Left renal pelvis (tissue), 4 donors: ENCODE data around the gene UBAC2. TPM values are rescaled to one million over a fixed set of nuclear protein-coding genes. Genes with fewer than 3 reads are reported as not detected.

Experiments used
- DNase-seq, 4 donors: peaks; one replicate each; pipeline ENCODE4 v3.0.0-alpha.2; 2013; ENCODE audit warnings: low read depth in 4 of 4, low spot score in 3 of 4
- polyA plus RNA-seq, 4 donors: library from polyadenylated mRNA; unstranded; fragments of 120-200 nt; gene quantifications; one replicate each; pipeline ENCODE4 v1.2.1, GENCODE V29; 2013; ENCODE audit not compliant: insufficient read length in 4 of 4

UBAC2 gene
- polyA plus RNA-seq, 4 donors: 74.5 to 107 (median 94.7) TPM

- no peak for DNase-seq
Observed at GRCh38 chr13:99329477-99329876, 128.8 kb downstream of the UBAC2 start.

- no peak for DNase-seq
Observed at GRCh38 chr13:99330942-99331341, 130.3 kb downstream of the UBAC2 start.

DNA sequence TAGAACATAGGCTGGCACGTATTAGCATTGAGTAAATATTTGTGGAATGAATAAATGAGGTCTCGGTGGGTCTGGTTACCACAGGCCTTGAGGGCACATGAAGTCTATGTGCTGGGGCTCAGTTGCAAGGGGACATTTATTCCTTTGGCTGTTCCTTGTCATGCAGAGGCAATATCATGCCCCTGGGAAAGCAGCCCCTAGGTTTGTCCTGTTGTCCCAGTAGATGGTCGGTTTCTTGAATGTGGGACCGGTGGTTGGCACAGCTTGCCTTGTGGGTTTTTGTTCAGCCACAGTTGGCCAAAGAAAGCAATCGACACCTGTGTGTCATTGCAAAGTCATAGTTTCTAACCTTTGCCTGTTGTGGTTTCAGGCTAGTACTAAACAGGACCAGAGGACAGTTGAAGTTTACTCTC lies 131.2 kb downstream of the UBAC2 start:
- no peak for DNase-seq

DNA sequence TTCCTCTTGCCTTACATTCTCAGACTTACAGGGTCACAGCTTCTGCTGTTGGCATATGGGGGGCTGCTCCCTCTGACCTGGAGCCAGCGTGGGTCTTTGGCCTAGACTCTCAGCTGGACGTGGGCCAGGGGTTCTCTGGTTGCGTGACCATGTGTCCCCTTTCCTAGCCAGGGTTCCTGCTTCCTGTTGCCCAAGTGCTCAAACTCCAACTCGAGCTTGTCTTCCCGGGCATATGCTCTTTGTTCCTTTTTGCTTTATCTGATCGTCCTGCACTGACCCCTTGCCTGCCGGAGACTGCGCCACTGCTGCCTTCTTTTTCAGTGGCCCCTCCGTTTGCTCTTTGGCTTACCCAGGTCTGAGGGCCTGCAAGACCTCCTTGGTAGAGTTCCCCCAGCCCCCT lies 131.8 kb downstream of the UBAC2 start:
- no peak for DNase-seq

- DNase-seq: no peak
Observed at GRCh38 chr13:99334221-99334620, 133.6 kb downstream of the UBAC2 start.

DNA sequence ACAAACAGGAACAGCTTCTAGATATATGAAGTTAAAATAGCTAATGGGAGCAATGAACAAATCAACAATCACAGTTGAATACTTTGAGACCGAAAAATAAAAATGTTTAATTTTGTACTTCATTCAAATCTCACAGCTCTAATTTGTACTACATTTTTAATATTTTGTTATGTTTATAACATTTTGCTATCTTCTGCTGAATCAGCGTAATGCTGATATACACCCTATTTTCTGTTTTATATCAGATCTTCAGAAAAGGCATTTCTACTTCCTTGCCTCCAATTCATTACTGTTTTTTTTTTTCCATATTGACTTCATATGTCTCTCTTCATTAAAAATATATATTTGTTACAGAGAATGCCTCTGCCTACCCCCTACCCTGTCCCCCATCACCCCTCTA lies 134.4 kb downstream of the UBAC2 start:
- DNase-seq: no peak

GRCh38 chr13:99335603-99336002 lies 134.9 kb downstream of the UBAC2 start:
- DNase-seq: no peak

DNA sequence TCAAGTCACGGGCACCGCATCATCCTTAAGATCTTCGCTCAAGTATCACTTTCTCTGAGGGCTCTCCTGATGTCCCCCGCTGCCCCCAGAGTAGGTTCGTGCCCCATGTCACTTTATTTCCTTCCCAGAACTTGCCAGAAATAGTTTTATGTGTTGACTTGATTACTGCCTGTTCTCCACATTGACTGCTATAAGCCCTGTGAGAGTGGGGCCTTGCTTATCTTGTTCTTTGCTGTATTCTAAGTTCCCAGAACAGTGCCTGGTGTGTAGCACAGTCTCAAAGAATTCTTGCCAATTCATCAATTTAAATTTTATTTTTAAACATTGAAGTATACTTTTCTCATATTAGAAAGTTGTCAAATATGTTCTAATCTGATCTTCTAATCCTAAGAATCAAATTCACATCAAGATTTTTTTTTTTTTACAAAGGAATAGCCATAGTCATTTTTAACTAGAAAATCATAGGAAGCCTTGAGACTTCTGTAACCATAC lies 138.6 kb downstream of the UBAC2 start:
- DNase-seq: no peak

DNA sequence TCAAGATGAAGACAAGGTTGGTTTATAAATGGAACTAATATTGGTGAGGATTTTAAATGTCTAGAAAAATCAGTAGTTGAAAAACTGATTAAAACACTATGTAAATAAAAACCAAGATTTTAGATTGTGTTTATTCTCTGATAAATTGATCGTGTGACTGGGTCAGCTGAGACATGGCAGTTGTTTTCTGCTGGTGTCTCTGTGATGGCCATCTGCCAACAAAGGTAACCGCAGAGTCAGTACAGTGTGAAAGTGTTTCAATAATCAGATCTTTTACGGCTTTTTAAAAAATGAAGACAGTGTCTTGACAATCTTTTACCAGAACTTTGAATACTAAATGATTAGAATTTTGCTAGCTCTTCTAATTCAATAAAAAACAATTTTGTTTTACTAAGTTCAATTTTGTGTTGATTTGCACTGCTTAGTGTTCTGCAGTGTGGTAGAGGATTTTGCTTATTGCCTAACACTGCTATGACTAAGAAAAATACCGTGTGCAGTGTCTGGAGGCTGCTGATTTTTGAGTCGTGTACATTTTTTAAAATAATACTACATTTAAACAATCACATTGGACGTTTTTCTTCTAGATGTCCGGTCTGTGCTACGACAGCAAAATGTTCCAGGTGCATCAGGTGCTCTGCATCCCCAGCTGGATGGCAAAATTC lies 139.2 kb downstream of the UBAC2 start:
- DNase-seq: no peak

DNA sequence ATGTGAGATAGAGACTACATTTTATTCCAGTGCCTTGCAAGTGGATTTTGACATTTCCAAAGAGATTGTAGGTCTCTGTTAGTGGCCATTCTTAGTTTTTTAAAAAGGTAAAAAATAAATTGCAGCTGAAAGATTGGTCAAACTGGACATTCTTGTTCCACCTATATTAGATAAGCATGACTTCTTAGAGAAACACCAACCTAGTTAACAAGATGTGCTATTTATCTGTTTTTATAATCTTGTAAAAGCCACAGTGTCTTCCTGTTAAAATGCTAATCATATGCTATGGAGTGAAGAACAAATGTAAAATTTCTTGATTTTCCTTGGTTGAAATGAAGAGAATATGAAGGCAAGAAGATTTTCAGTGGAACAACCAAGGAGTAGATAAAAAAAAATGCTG lies 140.0 kb downstream of the UBAC2 start:
- DNase-seq: no peak

- no peak for DNase-seq
Observed at GRCh38 chr13:99341969-99342722, 141.5 kb downstream of the UBAC2 start.

DNA sequence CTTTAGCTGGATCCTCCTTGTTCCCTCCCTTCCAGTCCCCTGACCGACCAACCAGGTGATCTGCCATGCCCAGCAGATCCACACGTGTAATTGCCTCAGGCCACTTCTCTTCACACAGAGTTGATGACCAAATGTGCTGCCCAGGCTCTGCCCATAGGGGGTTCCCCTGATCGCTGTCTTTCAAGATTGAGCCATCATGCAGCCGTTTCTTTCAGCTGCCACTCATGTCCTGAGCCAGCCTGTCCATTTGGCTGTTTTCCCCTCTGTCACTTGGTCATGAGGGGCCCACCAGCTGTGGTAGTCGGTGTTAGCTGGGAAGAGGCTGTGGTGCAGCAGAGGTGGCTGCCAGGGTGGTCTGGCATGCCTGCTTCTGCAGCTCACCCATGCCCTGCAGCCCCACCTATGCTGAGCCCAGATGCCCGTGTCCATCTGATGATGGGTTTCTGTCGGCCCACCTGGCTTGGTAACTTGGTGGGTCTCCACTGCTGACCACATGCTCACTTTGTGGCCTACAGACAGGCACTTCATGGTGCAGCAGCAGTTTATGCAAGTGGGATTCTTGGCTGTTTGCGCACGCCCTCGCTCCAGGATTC lies 142.2 kb downstream of the UBAC2 start:
- DNase-seq: no peak

- DNase-seq: no peak
Observed at GRCh38 chr13:99344610-99345208, 144.1 kb downstream of the UBAC2 start.

- DNase-seq: no peak
Observed at GRCh38 chr13:99345345-99345744, 144.7 kb downstream of the UBAC2 start.

DNA sequence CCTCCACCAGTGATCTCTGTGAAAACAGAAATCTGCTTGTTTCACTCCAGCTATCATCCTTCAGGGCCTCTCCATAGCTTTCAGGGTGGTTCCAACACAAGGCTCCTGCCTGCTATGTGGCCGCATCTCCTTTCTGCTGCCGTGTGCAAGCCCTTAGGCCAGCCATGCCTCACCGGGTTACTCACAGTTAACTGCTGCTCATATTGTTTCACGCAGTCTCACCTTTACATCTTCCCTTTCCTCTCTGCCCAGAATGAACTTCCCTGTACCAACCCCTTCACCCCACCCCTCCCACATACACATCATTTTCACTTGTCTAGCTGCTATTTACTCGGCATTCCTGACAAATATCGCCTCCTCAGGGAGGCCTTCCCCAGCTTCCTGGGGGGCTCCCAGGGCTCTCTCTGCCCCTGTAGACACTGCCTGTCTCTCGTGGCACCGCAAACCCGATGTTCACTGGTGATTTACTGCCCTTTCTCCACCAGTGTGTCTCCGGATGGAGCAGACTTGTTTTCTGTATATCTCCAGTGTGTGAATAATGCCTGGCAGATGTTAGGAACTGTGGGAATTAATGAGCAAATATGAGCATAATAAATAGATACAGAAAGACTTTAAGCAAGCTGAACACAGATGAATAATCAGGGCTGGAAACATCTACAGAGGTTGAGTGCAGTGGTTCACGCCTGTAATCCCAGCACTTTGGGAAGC lies 145.8 kb downstream of the UBAC2 start:
- no peak for DNase-seq

GRCh38 chr13:99347335-99347878 lies 146.8 kb downstream of the UBAC2 start:
- DNase-seq: no peak

DNA sequence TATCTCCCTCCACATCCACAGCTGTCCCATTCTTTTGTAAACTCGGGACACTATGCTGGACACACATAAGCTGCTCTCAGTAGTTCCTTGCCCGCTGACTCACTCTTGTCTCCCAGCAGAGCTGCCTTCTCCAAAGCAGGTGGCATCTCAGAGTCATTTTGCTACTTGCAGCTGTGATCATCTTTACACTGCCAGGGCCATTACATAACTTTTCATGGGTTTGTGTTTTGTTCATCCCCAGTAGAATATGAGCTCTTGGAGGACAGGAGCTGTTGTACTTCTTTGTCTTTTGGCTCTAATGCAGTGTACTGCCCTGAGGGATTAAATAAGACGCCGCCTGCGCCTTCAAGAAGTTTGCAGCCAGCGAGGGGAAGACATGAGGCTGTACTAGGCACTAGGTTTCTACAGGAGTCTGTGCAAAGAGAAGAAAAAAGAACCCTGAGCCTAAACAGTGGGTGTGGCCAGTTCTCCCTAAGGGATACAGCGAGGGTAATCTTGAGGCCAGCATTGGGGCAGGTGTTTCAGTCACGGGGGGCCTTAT lies 147.3 kb downstream of the UBAC2 start:
- no peak for DNase-seq

DNA sequence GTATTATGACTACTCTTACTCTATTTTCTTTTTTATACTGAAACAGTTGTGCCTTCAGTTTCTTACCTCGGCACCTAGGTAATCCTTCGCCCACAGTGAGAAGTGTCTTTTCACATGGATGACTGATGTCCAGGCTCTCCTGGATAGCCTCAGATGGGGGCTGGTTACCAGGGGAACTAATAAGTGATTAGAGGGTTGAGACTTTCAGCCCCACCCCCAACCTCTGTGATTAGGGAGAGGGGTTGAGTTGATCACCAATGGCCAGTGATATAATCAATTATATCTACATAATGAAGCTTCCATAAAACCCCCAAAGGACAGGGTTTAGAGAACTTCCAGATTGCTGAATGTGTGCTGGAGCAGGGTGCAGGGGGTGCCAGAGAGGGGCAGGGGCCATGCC lies 149.5 kb downstream of the UBAC2 start:
- no peak for DNase-seq

DNA sequence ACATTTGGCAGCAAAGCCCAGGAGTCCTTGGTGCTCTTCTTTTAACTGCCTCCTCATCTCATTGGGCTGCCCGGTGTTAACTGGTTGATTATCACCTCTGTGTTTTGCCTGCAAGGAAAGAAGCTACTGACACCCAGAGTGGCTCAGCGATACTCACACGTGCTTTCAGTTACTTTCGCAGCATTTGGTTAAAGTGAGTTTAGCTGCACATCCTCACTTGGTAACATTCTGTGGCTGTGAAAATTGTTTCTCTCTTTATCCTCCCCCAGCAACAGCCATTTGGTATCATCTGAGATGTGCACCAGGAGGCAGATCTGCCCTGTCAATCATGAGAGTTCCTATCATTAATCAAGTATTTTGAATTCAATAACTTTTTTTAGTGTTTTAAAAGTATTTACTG lies 151.1 kb downstream of the UBAC2 start:
- DNase-seq: no peak
